GM04504 (cell line): ENCODE measurements around the gene AKNA.

ENCODE experiments used
- DNase-seq: peaks from one replicate; pipeline ENCODE4 v3.0.0-alpha.2; 2012; ENCODE audit warnings: low read depth

AKNA gene

GRCh38 chr9:114304416-114305188 lies 83.2 kb downstream of the AKNA start:
- no peak for DNase-seq

GRCh38 chr9:114303977-114304376 lies 83.8 kb downstream of the AKNA start:
- DNase-seq, result no peak

- DNase-seq, result no peak
Observed at GRCh38 chr9:114303571-114303970, 84.2 kb downstream of the AKNA start.

GRCh38 chr9:114302727-114303126 lies 85.1 kb downstream of the AKNA start:
- DNase-seq, result no peak

GRCh38 chr9:114301798-114302565 lies 85.8 kb downstream of the AKNA start:
- DNase-seq, result no peak

- no peak for DNase-seq
Observed at GRCh38 chr9:114300846-114301797, 86.7 kb downstream of the AKNA start.

GRCh38 chr9:114300153-114300845 lies 87.5 kb downstream of the AKNA start:
- no peak for DNase-seq

- DNase-seq, result no peak
Observed at GRCh38 chr9:114299286-114300152, 88.3 kb downstream of the AKNA start.

- no peak for DNase-seq
Observed at GRCh38 chr9:114296338-114296737, 91.4 kb downstream of the AKNA start.

- no peak for DNase-seq
Observed at GRCh38 chr9:114294664-114295063, 93.1 kb downstream of the AKNA start.

- no peak for DNase-seq
Observed at GRCh38 chr9:114291886-114292590, 95.7 kb downstream of the AKNA start.

GRCh38 chr9:114291064-114291474 lies 96.7 kb downstream of the AKNA start:
- DNase-seq, result no peak

GRCh38 chr9:114290561-114290986 lies 97.2 kb downstream of the AKNA start:
- no peak for DNase-seq

GRCh38 chr9:114289571-114290481 lies 98.0 kb downstream of the AKNA start:
- DNase-seq, result no peak

- no peak for DNase-seq
Observed at GRCh38 chr9:114289106-114289505, 98.7 kb downstream of the AKNA start.

- no peak for DNase-seq
Observed at GRCh38 chr9:114288193-114289091, 99.3 kb downstream of the AKNA start.

GRCh38 chr9:114287763-114288192 lies 100.0 kb downstream of the AKNA start:
- no peak for DNase-seq
